Measurements from ENCODE around the gene RSRC1.
"Not testable (repeated sequence)": the region's sequence is repeated elsewhere in the genome, so short reads cannot be mapped to it uniquely, and the experiment has no call there.

RSRC1 gene

GRCh38 chr3:158244274-158244673 is 134.4 kb downstream of the RSRC1 start:
- DNase-seq: no peak

- no peak for DNase-seq
Observed at GRCh38 chr3:158247288-158247687, 137.4 kb downstream of the RSRC1 start.

DNA sequence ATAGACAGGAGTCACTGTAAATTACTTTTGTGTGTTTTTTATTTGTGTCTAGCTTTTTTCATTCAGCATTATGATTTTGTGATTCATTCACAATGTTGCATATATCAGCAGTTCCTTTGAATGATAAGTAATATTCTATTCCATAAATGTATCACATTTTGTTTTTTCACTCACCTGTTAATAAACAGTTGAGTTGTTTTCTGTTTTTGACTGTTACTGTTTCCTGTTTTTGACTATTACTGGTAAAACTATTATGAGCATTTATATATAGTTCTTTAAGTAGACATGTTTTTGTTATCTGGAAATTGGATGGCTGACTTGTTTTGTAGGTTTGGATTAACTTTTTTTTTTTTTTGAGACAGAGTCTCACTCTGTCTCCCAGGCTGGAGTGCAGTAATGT is 138.4 kb downstream of the RSRC1 start:
- no peak for DNase-seq

DNA sequence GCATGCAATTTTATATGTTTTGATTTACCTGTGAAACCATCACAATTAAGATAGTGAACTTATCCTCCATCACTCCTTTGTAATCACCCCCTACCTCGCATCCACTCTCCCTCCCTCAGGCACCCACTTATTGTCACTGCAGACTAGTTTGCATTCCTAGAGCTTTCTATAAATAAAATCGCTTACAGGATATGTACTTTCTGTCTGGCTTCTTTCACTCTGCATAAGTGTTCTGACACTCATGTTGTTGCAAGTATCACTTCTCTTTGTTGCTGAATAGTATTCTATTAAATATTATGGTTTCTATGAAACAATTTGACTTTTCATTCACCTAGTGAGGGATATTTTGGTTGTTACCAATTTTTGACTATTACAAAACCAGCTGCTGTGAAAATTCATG is 139.3 kb downstream of the RSRC1 start:
- DNase-seq: no peak

- DNase-seq: no peak
Observed at GRCh38 chr3:158258619-158259018, 148.7 kb downstream of the RSRC1 start.

- DNase-seq: no peak
Observed at GRCh38 chr3:158260392-158260791, 150.5 kb downstream of the RSRC1 start.

DNA sequence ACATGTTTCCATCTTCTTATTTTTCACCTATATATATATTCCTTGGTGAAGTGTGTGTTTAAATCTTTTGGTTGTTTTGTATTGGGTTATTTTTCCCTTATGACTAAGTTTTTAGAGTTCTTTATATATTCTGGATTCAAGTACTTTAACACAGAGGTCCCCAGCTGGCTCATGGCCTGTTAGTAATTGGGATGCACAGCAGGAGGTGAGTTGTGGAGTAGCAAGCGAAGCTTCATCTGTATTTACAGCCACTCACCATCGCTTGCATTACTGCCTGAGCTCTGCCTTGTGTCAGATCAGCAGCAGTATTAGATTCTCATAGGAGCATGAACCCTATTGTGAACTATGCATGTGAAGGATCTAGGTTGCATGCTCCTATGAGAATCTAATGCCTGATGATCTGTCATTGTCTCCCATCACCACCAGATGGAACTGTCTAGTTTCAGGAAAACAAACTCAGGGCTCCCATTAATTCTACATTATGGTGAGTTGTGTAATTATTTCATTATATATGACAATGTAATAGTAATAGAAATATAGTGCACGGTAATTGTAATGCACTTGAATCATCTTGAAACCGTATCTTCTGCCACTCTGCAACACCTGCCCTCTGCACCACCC is 151.6 kb downstream of the RSRC1 start:
- DNase-seq: no peak

DNA sequence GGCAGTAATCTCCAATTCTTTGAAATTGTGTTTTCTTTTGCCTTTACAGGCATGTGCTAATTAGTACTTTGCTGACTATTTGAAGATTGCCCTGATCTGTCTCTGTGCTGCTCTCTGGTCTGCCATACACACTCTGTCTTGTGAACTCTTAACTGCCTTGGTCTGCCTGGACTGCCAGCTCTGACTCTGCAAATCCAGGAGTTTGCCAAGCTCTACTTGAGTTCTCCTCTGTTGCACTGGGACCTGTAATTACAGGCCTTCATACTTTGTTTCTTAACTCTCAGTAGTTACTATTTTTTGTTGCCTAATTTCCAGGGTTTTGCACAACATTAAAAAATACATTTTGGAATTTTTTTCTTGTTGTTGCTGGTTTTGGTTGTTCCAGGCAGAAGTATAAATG is 155.0 kb downstream of the RSRC1 start:
- no peak for DNase-seq

GRCh38 chr3:158267015-158267414 is 157.1 kb downstream of the RSRC1 start:
- no peak for DNase-seq

GRCh38 chr3:158269942-158270341 is 160.1 kb downstream of the RSRC1 start:
- DNase-seq: no peak

GRCh38 chr3:158272081-158272480 is 162.2 kb downstream of the RSRC1 start:
- DNase-seq: no peak

GRCh38 chr3:158273656-158274055 is 163.8 kb downstream of the RSRC1 start:
- no peak for DNase-seq

DNA sequence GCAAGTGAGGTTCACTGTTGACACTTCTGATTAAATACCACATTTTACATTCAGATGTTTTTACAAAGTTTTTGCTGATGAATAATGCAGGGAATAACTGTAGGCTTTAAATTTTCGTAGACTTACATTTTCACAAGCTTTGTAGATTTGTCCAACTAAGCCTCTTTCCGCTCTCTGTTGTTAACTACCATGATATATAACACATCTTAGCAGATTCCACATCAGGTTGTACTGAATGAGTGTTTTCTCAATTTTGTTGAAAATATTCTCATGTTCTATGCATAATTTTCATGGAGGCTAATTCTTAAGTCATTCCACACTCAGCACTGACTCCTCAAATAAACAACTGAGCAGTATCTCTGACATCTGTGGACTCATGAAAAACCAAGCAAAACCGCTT is 168.3 kb downstream of the RSRC1 start:
- no peak for DNase-seq

DNA sequence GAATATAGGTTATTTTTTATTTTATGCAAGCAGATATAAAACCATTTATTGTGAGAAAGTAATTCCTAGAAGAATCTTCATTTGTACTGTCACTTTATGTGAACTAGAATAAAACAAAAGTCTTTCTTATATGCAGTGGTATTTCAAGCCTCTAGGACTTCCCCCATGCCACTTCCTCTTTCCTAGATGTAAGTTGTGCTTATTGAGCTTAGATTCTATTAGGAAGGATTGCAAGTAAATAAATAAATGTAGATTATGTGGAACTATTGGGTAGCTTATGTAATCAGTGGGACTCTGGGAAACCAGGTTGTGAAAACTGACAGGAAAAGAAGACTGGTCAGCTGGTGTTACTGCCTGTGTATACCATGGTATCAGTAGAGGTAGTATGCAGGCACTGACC is 169.7 kb downstream of the RSRC1 start:
- no peak for DNase-seq

DNA sequence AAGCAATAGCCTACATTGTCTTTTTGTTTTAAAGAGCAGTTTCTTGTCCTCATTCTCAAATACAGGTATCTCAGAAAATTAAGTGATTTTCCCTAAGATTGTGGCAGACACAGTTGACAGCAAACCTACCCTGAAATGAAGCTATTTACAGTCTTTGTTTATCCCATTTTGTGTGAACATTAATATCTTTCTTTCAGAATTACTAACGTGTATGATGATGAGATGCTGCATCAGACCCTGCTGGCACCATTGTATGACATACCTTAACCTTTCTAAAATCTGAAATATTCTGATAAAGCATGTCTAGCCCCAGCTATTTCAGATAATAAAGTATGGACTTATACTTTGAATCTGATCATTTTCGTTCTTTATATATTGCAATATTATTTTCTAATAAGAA is 185.9 kb downstream of the RSRC1 start:
- no peak for DNase-seq

GRCh38 chr3:158297940-158298339 is 188.1 kb downstream of the RSRC1 start:
- no peak for DNase-seq

DNA sequence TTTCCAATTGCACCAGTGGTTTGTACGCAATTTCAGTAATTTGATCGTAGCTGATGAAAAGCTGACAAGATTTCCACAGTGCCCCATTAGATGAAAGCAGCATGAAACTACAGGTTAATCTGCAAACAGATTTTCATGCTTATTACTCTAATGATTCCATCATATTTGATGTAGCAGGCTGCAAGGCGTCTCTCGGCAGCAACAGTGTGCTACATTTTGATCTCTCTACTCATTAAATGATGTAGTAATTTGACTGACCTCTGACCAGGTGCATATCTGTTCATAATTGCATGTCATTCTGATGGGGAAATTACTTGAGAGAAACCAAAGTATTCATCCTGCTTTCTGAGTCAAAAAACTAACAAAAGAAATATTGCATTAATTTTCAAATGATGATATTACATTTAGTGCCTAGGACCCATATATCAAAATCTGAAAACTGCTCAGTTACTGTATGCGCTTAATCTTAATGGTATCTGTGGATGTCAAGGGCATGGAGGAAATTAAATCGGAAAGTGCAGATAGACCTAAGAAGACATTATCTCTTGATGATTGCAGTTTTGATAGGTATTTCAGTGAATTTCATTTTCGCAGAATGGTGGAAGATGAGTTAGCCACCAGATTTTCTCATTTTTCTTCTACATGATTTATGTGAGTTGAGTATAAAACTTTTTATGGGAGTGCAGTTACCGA is 198.5 kb downstream of the RSRC1 start:
- no peak for DNase-seq

GRCh38 chr3:158312560-158313141 is 202.8 kb downstream of the RSRC1 start:
- DNase-seq: no peak

GRCh38 chr3:158313338-158313927 is 203.5 kb downstream of the RSRC1 start:
- DNase-seq: no peak

GRCh38 chr3:158314426-158315357 is 204.8 kb downstream of the RSRC1 start:
- no peak for DNase-seq

DNA sequence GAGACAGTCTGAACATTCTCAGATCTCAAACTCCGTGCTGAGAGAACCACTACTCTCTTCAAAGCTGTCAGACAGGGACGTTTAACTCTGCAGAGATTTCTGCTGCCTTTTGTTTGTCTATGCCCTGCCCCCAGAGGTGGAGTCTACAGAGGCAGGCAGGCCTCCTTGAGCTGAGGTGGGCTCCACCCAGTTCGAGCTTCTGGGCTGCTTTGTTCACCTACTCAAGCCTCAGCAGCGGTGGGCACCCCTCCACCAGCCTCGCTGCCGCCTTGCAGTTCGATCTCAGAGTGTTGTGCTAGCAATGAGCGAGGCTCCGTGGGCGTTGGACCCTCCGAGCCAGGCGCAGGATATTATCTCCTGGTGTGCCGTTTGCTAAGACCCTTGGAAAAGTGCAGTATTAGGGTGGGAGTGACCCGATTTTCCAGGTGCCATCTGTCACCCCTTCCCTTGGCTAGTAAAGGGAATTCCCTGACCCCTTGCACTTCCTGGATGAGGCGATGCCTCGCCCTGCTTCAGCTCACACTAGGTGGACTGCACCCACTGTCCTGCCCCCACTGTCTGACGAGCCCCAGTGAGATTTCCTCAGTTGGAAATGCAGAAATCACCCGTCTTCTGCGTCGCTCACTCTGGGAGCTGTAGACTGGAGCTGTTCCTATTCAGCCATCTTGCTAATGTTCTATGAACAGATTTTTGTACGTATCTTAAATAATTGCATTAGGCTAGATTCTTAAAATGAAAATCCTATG is 220.0 kb downstream of the RSRC1 start:
- DNase-seq: not testable (repeated sequence)

DNA sequence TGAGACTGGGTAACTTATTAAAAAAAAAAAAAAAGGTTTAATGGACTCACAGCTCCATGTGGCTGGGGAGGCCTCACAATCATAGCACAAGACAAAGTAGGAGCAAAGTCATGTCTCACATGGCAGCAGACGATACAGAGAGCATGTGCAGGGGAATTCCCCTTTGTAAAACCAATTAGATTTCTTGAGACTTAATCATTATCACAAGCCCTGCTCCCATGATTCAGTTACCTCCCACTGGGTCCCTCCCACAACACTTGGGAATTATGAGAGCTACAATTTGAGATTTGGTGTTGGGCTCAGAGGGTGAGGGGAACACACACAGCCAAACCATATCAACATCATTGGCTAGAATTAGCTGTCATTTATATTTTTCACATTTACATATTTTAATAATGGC is 221.0 kb downstream of the RSRC1 start:
- DNase-seq: no peak

Measured in stimulated activated CD4-positive, alpha-beta T cell treated with anti-CD3 and anti-CD28 coated beads, Interleukin-15, amount 100 ng/mL, for 24 hours (primary cell).